WERI-Rb-1 (cell line): Measurements from ENCODE around the gene SLC9A3.
A peak's percentile ranks its signal among the peaks of the same experiment; 100 is the strongest.

Source experiments
- DNase-seq: peaks from one replicate; pipeline ENCODE4 v3.0.0-alpha.2; 2020
- H3K27ac ChIP-seq: fragments of 250-450 bp; sonication (Bioruptor Pico); 2 replicates; pipeline ENCODE4 v1.5.1; 2020; ENCODE audit warnings: mild to moderate bottlenecking, moderate library complexity
- H3K27me3 ChIP-seq: fragments of 250-450 bp; sonication (Bioruptor Pico); 2 replicates; pipeline ENCODE4 v1.5.1; 2021; ENCODE audit warnings: mild to moderate bottlenecking, low read depth, moderate library complexity; ENCODE audit not compliant: insufficient read depth, severe bottlenecking
- H3K36me3 ChIP-seq: fragments of 250-450 bp; sonication (Bioruptor Pico); 2 replicates; pipeline ENCODE4 v1.5.1; 2020; ENCODE audit warnings: mild to moderate bottlenecking, moderate library complexity
- H3K4me3 ChIP-seq: 2 replicates; pipeline ENCODE4 v1.5.1; 2011; ENCODE audit warnings: low read depth, mild to moderate bottlenecking, control low read depth, low read length
- H3K9me3 ChIP-seq: fragments of 250-450 bp; sonication (Bioruptor Pico); 2 replicates; pipeline ENCODE4 v1.5.1; 2021; ENCODE audit warnings: mild to moderate bottlenecking, moderate library complexity; ENCODE audit not compliant: severe bottlenecking
- TF ChIP-seq, protein P1 (sequence below): IDR thresholded peaks from 2 replicates; pipeline ENCODE4 v1.5.1; 2011; ENCODE audit warnings: low read depth, mild to moderate bottlenecking, control low read depth, inconsistent platforms, low read length

SLC9A3 gene

DNA sequence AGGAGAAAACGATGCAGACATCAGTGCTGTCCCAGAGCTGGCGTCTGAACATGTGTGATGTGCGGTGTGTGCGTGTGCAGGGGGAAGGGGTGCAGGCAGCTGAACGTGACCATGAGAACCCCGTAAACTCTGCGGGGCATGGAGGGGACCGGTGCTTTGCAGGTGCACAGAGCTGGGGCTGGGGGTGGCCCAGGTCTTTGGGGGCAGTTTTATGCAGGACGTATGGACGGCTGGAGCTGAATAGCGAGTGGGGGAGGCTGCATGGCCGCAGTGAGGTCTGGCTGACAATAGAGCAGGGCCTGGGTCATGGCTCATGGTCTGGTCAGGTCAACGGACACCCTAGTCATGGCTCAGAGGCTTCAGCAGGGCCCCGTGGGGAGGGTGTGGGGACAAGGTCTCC lies 84.6 kb downstream of the SLC9A3 start:
- TF ChIP-seq, protein P1, sequence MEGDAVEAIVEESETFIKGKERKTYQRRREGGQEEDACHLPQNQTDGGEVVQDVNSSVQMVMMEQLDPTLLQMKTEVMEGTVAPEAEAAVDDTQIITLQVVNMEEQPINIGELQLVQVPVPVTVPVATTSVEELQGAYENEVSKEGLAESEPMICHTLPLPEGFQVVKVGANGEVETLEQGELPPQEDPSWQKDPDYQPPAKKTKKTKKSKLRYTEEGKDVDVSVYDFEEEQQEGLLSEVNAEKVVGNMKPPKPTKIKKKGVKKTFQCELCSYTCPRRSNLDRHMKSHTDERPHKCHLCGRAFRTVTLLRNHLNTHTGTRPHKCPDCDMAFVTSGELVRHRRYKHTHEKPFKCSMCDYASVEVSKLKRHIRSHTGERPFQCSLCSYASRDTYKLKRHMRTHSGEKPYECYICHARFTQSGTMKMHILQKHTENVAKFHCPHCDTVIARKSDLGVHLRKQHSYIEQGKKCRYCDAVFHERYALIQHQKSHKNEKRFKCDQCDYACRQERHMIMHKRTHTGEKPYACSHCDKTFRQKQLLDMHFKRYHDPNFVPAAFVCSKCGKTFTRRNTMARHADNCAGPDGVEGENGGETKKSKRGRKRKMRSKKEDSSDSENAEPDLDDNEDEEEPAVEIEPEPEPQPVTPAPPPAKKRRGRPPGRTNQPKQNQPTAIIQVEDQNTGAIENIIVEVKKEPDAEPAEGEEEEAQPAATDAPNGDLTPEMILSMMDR: no peak
- no peak for DNase-seq

DNA sequence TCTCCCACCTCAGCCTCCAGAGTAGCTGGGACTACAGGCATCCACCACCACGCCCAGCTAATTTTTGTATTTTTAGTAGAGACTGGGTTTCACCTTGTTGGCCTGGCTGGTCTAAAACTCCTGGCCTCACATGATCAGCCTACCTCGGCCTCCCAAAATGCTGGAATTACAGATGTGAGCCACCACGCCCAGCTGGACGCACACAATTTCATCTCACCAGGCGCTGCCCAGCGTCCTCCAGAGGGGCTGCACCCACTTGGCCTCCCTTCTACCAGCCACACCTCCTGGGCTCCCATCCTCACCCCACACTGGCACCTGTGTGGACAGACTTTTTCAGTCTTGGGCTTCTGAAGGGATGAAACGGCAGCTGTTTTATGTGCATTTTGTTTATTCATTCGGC lies 85.1 kb downstream of the SLC9A3 start:
- no peak for DNase-seq
- Histone ChIP-seq H3K36me3 (no peaks in the 10 kb centered on the region), H3K4me3 (no peak overlapping the region)

More for the DNA sequence above, 84.6 kb downstream of the SLC9A3 start:
- Histone ChIP-seq H3K36me3 (no peaks in the 10 kb centered on the region), H3K9me3 (no peaks in the 10 kb centered on the region), H3K27ac (no peak overlapping the region), H3K4me3 (no peak overlapping the region), H3K27me3 (no peaks in the 10 kb centered on the region)

DNA sequence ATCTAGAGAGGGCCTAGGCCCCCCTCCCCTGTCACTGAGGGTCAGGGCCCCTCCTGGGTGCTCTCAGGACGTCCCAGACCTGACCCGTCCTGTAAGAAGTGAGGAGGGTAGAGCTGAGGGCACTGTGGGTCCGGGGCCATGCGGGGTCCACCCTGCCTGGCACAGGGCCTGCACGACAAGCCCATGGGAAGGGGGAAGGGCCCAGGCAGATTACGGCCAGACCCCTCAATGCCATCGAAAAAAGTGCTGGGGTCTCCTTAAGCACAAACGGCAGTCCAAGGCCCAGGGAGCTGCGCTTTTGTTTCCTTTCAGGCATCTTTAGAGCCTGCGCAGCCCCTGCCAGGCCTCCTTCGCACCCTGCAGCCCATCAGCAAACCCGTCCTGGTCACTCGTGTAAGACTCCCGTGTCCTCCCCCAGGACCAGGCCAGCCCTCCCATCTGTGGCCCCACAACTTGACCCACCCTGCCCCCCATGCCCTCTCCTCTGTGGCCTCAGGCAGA lies 85.7 kb downstream of the SLC9A3 start:
- H3K36me3 ChIP-seq: no peaks in the 10 kb centered on the region
- H3K27me3 ChIP-seq: no peaks in the 10 kb centered on the region
- no peak overlapping the region for H3K27ac ChIP-seq
- H3K4me3 ChIP-seq: no peak overlapping the region
- no peaks in the 10 kb centered on the region for H3K9me3 ChIP-seq
- DNase-seq: no peak
- TF ChIP-seq, protein P1: no peak

More for the DNA sequence above, 85.1 kb downstream of the SLC9A3 start:
- Histone ChIP-seq H3K27ac (no peak overlapping the region), H3K9me3 (no peaks in the 10 kb centered on the region), H3K27me3 (no peaks in the 10 kb centered on the region)
- TF ChIP-seq, protein P1: no peak

DNA sequence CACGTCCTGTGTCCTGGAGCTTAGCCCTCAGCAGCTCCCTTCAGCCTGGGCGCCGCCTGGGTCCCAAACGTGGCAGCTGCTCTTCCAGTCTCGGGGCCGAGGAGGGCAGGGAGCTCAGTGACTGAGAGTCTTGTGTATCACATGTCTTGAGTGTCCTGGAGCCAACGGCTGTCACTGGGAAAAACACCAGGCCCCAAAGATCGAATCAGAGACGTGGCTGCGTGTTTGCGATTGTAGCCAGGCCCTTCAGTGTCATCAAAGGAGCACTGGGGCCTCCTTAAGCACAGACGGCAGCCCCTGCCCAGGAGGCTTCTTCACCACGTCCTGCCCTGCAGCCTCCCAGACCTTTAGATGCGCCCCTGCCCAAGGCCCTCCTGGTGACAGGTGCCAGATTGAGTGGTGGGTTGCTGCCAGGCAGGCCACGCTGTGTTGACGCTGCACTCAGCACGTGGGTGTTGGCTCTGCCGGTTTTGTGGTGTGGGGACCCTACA lies 86.9 kb downstream of the SLC9A3 start:
- H3K36me3 ChIP-seq: no peaks in the 10 kb centered on the region
- H3K27ac ChIP-seq: no peak overlapping the region
- H3K4me3 ChIP-seq: no peak overlapping the region
- no peaks in the 10 kb centered on the region for H3K27me3 ChIP-seq
- TF ChIP-seq, protein P1: no peak
- H3K9me3 ChIP-seq: no peaks in the 10 kb centered on the region
- DNase-seq: no peak

DNA sequence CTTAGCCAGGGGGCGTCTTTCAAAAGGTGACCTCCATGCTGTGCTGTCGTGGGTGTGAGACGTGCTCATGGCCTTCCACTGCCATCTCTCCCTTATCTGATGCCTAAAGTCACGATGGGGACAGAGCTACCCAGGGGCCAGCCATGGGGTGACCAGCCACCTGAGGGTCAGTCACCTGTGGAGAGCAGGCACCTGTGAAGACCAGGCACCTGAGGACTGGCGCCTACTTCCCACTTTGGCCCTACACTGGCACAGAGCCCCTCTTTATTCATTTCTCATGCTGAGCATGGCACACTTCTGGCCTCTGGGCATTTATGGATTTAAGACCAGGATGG lies 87.6 kb downstream of the SLC9A3 start:
- no peaks in the 10 kb centered on the region for H3K36me3 ChIP-seq
- DNase-seq: no peak
- TF ChIP-seq, protein P1: no peak
- H3K27ac ChIP-seq: no peak overlapping the region
- no peaks in the 10 kb centered on the region for H3K9me3 ChIP-seq
- no peak overlapping the region for H3K4me3 ChIP-seq
- no peaks in the 10 kb centered on the region for H3K27me3 ChIP-seq

DNA sequence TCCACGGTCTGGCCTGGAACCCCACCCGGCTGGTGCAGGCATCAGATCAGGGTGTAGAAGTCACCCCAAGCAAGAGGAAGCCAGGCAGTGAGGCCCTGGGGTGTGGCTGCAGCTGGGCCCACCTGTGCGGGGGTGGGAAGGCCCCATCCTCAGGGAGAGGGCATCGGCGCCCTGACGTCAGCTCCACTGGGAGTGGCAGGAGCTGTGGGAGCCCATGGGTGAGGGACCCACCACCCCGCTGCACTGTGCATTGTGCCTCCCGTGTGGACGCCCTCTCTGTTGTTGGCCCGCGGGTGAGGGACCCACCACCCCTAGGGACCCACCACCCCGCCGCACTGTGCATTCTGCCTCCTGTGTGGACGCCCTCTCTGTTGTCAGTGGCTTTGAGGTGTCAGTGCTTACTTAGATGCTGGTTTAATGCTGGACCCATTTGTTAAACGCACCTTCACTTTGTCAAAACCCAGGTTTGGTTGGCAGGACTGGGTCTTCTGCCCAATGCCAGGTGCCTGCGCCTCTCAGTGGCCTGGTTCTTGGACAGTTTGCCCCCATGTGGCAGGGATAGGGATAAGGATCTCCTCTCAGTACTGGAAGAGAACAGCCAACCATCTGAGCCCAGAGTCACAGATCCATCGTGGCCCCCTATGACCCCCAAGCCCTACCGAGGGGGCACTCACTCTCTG lies 88.1 kb downstream of the SLC9A3 start:
- TF ChIP-seq, protein P1: peak; percentile 78
- no peak overlapping the region for H3K27ac ChIP-seq
- H3K4me3 ChIP-seq: no peak overlapping the region
- H3K36me3 ChIP-seq: no peaks in the 10 kb centered on the region
- H3K27me3 ChIP-seq: no peaks in the 10 kb centered on the region
- no peaks in the 10 kb centered on the region for H3K9me3 ChIP-seq
- peak; percentile 59 for DNase-seq
